NCI-H226 (cell line): Measurements from ENCODE around the gene ST8SIA3.

Experiments used
- DNase-seq: peaks from one replicate; pipeline ENCODE4 v3.0.0-alpha.2; 2015

Gene ST8SIA3, protein sequence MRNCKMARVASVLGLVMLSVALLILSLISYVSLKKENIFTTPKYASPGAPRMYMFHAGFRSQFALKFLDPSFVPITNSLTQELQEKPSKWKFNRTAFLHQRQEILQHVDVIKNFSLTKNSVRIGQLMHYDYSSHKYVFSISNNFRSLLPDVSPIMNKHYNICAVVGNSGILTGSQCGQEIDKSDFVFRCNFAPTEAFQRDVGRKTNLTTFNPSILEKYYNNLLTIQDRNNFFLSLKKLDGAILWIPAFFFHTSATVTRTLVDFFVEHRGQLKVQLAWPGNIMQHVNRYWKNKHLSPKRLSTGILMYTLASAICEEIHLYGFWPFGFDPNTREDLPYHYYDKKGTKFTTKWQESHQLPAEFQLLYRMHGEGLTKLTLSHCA

DNA sequence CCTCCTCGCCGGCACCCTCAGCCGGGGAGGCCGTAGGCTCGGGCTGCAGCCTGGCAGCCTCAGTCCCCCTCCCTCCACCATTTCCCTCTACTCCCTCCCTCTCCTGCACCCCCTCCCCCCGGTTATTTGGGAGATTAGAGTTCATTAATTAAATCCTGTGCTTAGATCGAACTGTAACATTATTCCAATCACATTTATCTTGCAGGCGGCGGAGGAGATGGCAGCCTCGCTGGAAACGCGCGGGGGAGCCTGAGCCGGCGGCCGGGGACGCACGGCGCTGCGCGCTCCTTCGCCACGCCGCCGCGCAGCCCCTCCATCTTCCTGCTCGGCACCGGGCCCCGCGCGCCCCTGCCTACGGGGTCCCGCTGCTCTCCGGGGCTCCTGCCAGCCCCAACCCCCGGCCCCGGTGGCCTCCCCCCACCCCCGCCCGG lies at the start of gene ST8SIA3:
ST8SIA3 (plus strand) TSS at position 287 of the 431 bp plus-strand sequence. CDS start 290 bp downstream, outside the sequence.
- DNase-seq, result no peak

DNA sequence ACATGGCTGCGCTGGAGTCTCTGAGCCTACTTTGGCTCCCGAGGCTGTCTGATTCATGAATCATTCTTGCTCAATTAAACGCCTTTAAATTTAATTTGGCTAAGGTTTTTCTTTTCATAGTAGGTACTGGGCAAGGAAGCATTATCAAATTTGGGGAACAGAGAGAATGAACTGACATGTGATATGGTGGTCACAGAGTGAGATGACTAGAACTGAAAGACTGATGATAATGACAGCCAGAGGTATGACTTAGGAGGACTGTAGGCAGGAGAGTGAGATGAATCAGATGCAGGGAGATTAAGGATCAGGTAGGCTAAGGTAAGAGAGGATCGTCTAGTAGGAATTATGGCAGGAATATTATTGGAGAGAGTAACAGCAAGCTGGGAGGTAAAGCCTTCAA lies 40.9 kb upstream of the ST8SIA3 start:
- DNase-seq, result no peak

DNA sequence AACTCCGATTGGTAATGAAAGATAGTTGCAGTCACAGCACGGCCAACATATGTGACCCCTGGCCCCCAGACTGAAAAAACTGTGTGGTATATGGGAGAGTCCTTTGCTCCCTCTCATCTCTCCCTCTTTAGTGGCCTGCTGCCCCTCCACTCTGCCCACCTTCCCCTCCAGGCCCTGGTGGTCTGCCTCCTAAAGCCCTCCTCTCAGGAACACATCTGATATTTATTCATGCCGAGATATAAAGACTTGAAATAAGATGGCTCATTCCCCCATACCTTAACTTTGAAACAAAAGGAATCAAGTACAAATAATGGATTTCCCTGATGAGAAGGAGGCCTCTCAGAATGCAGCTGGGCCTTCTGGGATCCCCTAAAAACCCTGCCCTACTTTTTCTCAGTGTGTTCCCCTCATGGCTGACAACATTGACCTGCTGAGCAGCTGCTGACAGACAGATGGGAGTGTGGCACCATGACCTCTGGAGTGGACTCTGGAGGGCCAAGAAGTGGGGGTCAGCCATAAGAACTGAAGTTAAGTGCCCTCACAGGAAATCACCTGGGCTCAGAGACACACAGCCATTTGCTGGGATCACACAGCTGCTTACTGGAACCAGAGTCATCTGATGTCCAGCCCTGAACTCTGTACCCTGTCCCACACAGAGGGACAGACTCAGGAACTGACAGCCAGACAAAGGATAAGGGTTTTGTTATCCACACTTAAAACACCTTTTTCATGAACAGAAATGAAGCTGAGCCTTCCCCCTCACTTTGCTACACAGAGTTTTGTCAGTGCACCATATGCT lies 39.8 kb upstream of the ST8SIA3 start:
- no peak for DNase-seq

DNA sequence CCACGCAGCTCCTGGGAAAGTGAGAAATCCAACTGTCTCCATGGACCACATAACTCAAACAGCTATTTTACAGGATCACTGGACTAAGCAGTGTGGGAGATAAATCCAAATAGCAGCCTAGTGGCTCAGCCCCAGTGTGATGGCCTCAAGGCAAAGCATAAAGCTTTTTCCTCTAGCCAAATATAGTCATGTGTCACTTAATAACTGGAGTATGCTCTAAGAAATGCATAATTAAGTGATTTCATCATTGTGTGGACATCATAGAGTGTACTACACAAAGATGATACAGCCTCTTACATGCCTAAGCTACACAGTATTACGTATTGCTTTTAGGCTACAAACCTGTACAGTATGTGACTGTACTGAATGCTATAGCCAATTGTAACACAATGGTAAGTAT lies 31.8 kb upstream of the ST8SIA3 start:
- DNase-seq, result no peak

DNA sequence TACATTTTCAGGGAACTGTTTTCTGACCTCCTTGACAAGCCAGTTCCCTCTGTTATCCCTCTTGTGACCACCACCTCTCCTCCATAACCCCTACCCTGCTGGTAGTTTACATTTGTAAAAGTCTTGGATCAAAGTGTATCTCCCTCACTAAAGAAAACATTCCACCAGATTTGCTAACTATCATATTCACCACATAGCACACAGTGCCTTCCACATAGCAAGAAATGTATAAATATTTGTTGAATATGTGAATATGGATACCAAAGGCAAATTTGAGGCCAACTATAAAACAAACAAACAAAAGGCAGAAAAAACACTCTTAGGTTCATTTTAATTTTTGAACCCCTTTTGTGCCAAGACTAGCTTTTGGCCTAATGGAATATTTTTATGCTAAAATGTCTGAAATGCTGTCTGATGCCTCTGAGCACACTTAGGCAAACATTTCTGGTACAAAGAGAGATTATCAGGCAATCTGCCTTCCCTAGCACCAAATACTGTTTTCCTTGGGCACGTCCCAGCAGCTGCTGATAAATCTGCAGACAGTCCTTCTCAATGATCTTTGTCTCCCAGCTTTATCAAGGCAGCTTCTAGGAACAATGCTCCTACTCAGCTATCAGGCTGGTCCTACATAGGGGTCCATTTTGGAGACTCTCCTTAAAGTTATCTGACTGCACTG lies 26.7 kb upstream of the ST8SIA3 start:
- DNase-seq, result no peak

DNA sequence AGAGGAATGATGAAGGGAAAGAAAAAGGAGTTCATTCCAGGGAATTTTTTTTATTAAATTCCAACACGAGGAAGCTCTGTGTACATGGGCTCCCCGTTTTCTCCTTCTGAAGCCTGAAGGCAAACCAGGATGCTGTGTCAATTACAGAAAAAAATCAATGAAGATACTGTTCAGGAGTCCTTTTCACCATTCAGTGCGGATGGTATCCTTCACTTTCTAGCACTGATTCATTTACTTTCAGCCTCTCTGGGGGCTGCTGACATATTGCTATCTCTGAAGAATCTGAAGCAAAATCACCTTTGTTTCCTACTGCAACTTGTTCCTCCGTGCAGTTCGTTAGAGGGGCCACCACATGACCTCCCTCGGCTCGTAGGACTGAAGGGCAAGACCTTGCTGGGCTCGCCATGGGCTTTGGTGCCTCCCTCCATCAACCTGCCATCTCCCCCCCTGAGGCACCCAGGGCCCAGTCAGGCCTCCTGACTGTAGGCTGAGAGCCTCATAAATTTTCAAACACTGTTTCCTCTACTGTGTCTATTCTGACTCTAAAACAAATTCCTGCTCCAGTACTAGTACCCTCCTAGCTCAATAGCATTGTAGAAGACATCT lies 25.5 kb upstream of the ST8SIA3 start:
- no peak for DNase-seq

DNA sequence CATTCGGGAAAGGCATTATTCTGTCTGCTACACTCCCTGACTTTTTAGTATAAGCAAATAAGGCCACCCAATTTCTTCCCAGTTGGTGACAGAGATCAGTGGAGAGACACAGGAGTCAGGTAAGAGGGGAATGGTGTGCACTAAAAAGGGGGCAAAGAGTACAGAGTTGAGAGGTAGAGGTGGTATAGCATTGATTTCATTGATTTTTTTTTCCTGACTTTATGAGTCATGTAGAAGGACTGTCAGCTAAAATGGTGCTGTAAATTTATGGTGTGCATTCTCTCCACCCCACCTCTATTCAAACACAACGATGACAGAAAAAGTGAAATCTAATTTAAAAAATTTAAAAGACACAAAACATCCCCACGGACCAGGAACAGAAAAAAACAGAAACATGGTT lies 23.7 kb upstream of the ST8SIA3 start:
- DNase-seq, result no peak

DNA sequence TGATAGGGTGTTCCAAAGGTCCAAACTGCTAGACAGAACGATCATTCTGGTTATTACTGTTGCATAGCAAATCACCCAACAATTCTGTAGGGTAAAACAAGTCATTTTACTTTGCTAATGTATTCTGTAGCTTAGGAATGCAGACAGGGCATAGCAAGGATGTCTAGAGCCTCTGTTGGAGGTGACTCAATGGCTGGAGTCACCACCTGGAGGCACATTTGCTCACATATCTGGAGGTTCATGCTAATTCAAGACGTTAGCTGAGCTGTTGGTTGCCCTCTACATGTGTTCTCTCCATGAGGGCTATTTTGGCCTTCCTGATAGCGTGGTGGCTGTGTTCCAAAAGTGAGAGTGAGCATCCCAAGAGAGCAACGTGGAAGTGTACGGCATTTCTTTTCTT lies 22.5 kb upstream of the ST8SIA3 start:
- DNase-seq, result no peak

DNA sequence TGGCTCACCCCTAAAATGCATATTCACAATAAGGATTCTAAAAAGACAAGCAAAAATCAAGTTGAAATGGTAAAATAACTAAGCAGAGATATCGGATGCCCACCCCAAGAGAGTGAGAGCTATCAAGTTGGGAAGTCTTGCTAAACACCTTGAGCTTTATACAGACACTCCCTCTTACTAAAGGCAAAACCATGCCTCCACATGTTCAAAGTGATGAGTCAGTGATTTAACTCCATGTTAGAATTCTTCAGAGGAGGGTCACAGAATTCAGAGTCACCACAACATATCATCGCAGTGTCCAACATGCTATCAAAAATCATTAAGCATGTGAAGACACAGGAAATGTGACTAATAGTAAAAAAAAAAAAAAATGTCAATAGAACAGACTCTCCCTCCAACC lies 20.6 kb upstream of the ST8SIA3 start:
- no peak for DNase-seq

DNA sequence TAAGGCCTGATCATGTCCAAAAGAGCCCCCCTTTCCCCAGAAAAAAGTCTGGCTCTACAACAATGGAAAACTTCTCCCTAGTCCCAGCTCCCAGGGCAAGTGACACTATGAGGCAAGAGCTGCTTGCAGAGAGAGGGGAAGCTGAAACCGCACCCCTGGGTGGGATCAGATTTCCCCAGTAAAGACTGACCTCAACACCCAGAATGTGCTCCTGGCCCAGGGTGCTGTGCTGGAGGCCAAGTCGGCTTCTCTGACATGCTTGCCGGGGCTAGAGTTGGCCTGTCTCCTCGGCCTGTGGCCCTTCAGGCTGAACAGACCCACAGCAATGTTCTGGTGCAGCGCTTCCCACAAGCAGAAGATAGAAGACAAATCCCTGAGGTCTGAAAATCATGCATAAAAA lies 18.4 kb upstream of the ST8SIA3 start:
- no peak for DNase-seq

DNA sequence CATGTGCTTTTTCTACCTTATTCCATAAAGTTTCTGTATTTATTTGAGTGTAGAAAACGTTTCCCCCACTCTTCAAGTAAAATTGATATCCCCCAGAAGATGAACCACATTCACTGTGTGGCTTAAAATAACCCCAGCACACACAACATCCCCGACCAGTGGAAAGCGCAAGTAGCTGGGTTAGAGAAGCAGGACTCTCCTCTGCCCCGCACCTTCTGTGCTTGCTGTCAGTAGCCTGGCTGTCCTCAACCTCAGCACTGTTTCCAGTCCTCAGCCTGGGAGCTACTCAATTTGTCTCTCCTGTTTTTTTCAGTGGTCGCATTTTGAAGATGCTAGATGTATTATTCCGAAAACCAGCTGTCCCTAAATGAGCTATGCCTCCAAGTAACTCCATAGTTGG lies 18.0 kb upstream of the ST8SIA3 start:
- no peak for DNase-seq

DNA sequence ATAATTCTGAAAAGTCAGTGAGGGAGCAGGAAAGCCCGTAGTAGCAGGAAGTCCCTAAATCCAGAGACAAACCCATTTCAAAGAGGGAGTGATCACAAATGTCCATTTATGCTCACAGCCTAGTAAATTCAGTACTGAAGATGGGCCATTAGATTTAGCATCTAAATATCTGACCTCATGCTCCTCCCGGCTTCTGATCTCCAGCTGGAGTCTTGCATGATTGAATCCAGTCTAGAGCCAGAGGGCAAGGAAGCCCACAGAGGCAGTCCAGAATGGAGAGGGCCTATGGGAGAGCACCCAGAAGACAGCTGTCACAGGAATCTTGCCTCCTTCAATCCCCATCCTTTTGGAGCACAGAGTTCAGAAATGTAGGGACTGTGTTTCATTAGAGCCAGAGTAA lies 16.0 kb upstream of the ST8SIA3 start:
- no peak for DNase-seq

DNA sequence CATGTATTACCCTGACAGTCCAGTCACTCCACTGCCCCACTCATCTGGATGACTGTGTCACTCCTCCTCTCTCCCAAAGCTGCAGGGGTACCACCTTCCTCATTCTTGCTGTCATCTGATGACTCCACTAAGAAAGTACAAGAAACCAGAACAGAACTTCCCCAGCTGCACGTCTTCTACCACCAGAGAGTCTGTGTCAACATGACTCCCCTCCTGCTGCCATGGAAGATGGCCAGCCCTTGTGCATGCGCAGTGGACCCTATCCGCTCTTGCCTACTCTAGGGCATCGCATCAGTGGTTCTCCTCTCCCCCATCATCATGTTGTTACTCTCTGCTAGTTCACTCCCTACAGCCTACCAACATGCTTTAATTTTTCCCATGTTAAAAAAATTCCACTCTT lies 14.5 kb upstream of the ST8SIA3 start:
- DNase-seq, result no peak

DNA sequence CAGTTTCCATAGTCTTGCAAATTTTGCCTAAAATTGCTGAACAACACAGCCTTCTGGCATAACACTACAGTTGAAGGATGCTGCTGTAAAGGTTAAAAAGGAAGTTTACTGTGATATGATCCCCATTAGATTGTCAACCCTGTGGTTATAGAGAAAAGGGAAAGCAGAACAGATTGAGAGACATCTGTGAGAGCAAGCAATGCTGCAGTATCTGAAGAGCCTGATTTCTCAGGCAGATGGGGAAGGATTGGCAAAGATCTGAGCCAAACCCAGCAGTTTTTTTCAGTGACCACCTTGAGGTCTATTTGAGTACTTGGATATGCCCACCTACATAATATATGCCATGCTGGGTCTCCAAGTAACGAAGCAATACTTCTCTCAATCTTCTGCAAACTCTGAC lies 8.5 kb upstream of the ST8SIA3 start:
- DNase-seq, result no peak

DNA sequence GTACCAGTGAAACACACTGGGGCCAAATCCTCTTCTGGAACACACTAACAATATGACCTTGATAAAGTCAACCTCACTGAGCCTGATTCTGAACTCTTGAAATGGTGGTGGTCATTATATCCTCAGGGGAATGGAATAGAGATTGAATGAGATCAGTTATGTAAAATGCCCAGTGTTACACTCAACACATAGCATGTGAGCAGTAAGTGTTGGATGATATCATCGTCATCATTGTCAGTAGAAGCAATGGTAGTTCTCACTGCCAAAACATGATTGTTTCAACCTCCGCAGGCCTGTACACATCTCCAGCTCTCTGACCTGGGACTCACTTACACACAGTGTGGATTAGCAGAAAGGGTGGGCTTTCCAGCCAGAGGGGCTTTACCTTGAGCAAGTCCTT lies 5.5 kb upstream of the ST8SIA3 start:
- no peak for DNase-seq

DNA sequence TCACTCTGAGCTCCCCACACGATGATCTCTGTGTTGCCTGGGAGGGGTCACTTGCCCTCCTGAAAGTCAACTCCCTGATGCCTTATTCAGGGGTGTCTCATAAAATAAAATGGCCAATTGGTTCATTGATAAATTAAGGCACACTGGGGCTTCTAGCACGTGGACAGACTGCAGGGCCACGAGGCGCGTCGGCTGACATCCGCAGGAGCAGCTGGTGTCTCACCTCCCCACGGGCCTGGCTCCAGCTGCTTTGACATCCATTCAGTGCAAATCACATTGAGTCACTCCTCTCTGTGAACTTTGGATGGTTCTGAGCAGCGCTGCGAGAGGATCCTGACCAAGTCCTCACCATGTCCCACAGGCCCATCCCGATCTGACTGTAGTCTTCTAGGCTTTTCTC lies 4.6 kb upstream of the ST8SIA3 start:
- no peak for DNase-seq

DNA sequence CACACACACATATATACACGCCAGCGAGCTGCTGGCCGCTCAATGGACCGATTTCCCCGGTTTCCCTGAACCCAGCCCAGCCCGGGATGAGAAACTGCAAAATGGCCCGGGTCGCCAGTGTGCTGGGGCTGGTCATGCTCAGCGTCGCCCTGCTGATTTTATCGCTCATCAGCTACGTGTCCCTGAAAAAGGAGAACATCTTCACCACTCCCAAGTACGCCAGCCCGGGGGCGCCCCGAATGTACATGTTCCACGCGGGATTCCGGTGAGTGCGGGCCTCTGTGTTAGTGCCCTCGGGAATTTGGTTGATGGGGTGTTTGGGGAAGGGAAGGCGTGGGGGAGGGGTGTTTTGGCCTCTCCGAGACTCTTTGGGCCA lies 392 bp downstream of the ST8SIA3 start:
- DNase-seq, result no peak

DNA sequence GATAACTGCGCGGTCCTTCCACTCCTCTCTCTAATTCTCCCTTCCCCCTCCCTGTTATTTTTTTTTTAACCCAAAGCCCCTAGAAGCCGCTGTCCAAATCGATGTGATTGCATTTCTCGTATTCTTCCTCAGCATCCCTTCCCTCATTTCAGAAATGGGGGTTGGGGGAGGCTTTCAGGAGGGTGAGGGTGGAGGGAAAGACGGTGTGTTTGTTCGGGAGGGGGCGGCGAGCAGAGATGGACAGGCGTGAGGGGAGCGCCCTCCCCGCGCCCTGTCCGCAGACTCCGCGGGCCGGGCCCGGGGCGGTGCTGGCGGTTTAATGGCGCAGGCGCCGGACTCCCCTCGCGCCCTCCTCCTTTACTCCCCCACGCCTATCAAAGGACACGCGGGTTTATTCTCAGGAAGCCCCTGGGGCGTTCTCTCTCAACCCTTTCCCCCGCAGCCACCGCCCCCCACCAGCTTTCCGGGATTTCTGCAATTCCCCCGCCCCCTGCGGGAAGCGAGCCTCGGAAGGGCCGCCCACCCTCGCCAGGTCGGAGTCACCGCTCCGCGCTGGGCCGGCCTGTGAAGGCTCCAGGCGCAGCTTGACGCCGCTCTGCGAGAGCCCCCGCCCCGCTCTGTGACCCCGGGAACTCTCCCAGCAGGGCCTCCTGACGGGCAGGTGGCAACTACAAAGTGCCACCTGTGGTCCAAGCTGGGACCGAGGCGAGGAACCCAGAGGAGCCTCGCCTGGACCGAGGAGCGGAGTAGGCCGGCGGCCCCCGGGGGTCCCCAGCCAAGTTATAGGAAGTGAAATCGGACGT lies 981 bp downstream of the ST8SIA3 start:
- DNase-seq, result no peak

DNA sequence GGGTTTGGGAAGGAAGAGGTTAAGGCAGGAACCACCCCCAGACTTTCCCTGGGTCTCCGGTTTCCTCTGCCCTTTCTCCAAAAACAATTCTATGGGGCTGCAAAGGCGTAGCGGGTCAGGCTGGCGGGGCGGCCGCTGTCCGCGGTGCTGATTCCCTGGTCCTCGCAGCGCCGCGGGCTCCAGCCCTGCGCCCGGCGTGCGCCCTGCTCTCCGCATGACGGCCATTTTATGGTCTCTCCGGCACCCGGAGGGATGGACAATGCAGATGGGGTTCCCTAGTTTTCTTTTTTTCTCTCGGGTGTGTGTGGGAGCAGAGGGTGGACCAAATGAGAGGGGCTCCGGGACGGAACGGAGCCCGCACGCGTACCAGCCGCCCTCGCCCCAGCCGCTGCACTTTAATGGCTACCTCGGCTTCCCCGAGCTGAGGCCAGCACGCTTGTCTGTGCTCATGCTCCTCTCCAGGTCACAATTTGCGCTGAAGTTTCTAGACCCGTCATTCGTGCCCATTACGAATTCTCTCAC lies 1.6 kb downstream of the ST8SIA3 start:
- no peak for DNase-seq

DNA sequence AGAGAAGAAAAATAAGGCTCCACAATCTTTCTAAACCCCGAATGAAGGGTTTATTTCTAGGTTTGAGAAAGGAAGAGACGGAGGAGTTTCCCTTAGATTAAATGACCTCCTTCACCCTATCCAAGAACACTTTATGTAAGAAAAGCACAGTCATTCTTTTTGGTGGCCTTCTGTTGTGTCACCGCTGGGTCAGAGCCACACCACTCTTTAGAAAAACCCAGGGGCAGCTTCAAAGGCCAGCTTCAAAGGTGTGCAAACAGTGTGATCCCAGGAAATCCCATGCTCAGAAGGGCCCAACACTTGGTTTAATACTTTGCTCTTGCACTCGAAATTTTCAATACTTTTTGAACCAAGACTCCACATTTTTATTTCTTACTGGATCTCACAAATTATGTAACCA lies 7.1 kb downstream of the ST8SIA3 start:
- no peak for DNase-seq

DNA sequence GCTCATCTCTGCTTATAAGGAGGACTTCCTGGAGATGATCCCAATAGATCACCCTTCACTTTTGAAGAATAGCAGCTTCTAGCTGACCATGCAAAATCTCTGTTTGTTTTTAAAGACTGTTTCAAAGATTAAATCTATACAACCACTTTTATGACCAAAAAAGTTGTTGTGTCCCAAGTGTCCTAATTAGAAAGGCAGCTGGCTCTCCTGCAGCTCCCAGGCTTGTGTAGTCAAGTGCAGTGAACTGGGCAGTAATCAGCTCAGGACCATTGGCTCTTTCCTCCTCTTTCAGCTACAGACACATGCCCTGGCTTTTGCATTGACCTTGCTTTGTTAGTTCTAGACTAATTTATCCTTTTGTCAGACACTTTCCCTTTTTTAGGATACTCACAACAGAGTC lies 10.4 kb downstream of the ST8SIA3 start:
- DNase-seq, result no peak

DNA sequence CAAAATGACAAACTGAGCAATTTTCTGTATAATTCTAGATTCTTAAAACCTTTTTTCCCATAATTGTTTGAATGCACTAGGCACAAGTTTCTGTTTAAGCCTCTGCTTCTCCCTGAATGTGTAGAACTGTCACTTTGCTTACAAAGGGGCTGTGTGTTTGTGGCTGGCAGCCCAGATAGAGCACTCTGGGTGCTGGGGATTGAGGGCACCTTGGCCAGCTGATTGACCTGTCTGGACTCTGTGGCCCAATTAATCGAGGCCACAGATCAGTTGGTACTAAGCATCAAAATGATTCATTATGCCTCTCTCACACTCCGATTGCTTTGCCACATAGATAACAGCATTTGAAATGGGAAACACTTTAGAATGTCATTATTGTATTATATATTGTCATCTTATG lies 12.1 kb downstream of the ST8SIA3 start:
- no peak for DNase-seq
